K562 (cell line): Measurements from ENCODE around the gene PDE6D. TPM values are rescaled to one million over a fixed set of nuclear protein-coding genes. Genes with fewer than 3 reads are reported as not detected.

Experiments
- ATAC-seq: fragments of 200-7000 bp; cut with Tn5 transposase; 3 replicates; pipeline ENCODE4 v1.9.1; 2020; ENCODE audit warnings: moderate library complexity
- BruUV-seq: library from RNA; stranded (reverse); fragments of 400-500 nt; replicated peaks from 2 replicates; lab custom pipeline; 2021; lab: Mats Ljungman, UMichigan
- CTCF ChIA-PET: fragments of 300-600 bp; formaldehyde crosslinking; extraction: SDS; loops from one replicate; lab custom pipeline; 2021; ENCODE audit warnings: low intra/inter-chr PET ratio; lab: Yijun Ruan, JAX
- POLR2A ChIA-PET: fragments of 300-600, 350-650 bp; sonication (Branson Sonifier 250); formaldehyde crosslinking; extraction: SDS; loops from one replicate; lab custom pipeline; 2021; ENCODE audit warnings: antibody characterized with exemption, inconsistent platforms; lab: Yijun Ruan, JAX
- DNase-seq, 4 experiments: peaks; one replicate each; pipeline versions ENCODE4 v3.0.0 to v3.0.0-alpha.2; 2011 to 2018; ENCODE audit warnings: low spot score in 3 of 4, mixed read lengths in 3 of 4; ENCODE audit errors: extremely low read depth in 1 of 4
- FAIRE-seq: peaks from 2 replicates; lab custom pipeline; 2011; peaks lifted over from hg19 to GRCh38; lab: Jason Lieb, UNC
- H2AFZ ChIP-seq: 2 replicates; pipeline ENCODE4 v1.6.0; 2011; ENCODE audit warnings: low read depth, low read length, control low read depth, inconsistent platforms
- H3K27ac ChIP-seq: fragments of 200-600 bp; 3 replicates; pipeline ENCODE4 v1.8.0; 2011; ENCODE audit warnings: low read depth, mild to moderate bottlenecking, control low read depth, inconsistent platforms, low read length, moderate library complexity, mixed read lengths; ENCODE audit errors: extremely low read depth
- H3K27me3 ChIP-seq, 2 experiments: fragments of 300-600 bp in 1 of 2; 2 replicates in 1 of 2; 3 replicates in 1 of 2; pipeline versions ENCODE4 v1.6.0 to v1.8.0; 2011; ENCODE audit warnings: inconsistent platforms in 2 of 2, low read length in 2 of 2, mild to moderate bottlenecking in 1 of 2, mixed read lengths in 1 of 2, moderate library complexity in 1 of 2; ENCODE audit not compliant: control insufficient read depth in 2 of 2, insufficient read depth in 2 of 2
- H3K36me3 ChIP-seq: fragments of 300-600 bp; 3 replicates; pipeline ENCODE4 v1.8.0; 2011; ENCODE audit warnings: mild to moderate bottlenecking, low read length, inconsistent platforms; ENCODE audit not compliant: control insufficient read depth, insufficient read depth
- H3K4me1 ChIP-seq, 2 experiments: fragments of 200-600 bp in 1 of 2; replicated peaks in 1 of 2; 2 replicates in 1 of 2; 3 replicates in 1 of 2; pipeline versions ENCODE4 v1.5.1 to v1.8.0; 2011; ENCODE audit warnings: inconsistent platforms in 2 of 2, low read length in 2 of 2, mild to moderate bottlenecking in 1 of 2, mixed read lengths in 1 of 2, moderate library complexity in 1 of 2; ENCODE audit not compliant: control insufficient read depth in 2 of 2, insufficient read depth in 2 of 2
- H3K4me2 ChIP-seq: 2 replicates; pipeline ENCODE4 v1.6.1; 2011; ENCODE audit warnings: low read length, control low read depth, inconsistent platforms, mixed read lengths; ENCODE audit not compliant: insufficient read depth
- H3K4me3 ChIP-seq: fragments of 200-600 bp; sonication (generic), shearing (Covaris generic); 2 replicates; pipeline ENCODE4 v1.5.1; 2016; ENCODE audit warnings: control low read depth, inconsistent platforms
- H3K79me2 ChIP-seq: fragments of 200-600 bp; 3 replicates; pipeline ENCODE4 v1.8.0; 2011; ENCODE audit warnings: low read length, inconsistent platforms; ENCODE audit not compliant: control insufficient read depth, insufficient read depth
- H3K9ac ChIP-seq, 2 experiments: 2 replicates each; pipeline versions ENCODE4 v1.6.0 to v1.6.1; 2011; ENCODE audit warnings: low read depth in 2 of 2, low read length in 2 of 2, control low read depth in 1 of 2, inconsistent platforms in 1 of 2, mild to moderate bottlenecking in 1 of 2, mixed read lengths in 1 of 2; ENCODE audit not compliant: insufficient read depth in 1 of 2
- H3K9me1 ChIP-seq: one replicate; pipeline ENCODE4 v1.6.0; 2011; ENCODE audit warnings: inconsistent platforms, mild to moderate bottlenecking, low read length, moderate library complexity; ENCODE audit not compliant: control insufficient read depth, insufficient read depth
- H3K9me3 ChIP-seq: replicated peaks from 2 replicates; pipeline ENCODE4 v1.5.1; 2011; ENCODE audit warnings: low read depth, low read length, inconsistent platforms; ENCODE audit not compliant: control insufficient read depth, insufficient read depth
- H4K20me1 ChIP-seq: replicated peaks from 2 replicates; pipeline ENCODE4 v1.6.1; 2011; ENCODE audit warnings: low read length, inconsistent platforms, mixed read lengths; ENCODE audit not compliant: control insufficient read depth, insufficient read depth
- CUX1 ChIP-seq: fragments of 200-800 bp; sonication (Bioruptor generic); IDR thresholded peaks from 2 replicates; pipeline ENCODE4 v1.6.1; 2016; ENCODE audit warnings: missing genetic modification characterization, missing compliant biosample characterization
- ERF ChIP-seq: fragments of 450-650 bp; formaldehyde crosslinking; IDR thresholded peaks from 2 replicates; pipeline ENCODE4 v1.4.0; 2020; ENCODE audit warnings: mild to moderate bottlenecking, mixed read lengths
- GTF2A2 ChIP-seq: IDR thresholded peaks from 2 replicates; pipeline ENCODE4 v1.6.1; 2016; ENCODE audit warnings: mild to moderate bottlenecking, missing genetic modification characterization, missing compliant biosample characterization
- GTF2E2 ChIP-seq: fragments of 200-800 bp; sonication (Bioruptor generic); IDR thresholded peaks from 2 replicates; pipeline ENCODE4 v1.6.1; 2016; ENCODE audit warnings: missing genetic modification characterization, missing compliant biosample characterization
- HDAC8 ChIP-seq: fragments of 450-650 bp; IDR thresholded peaks from 2 replicates; pipeline ENCODE4 v1.6.1; 2016; ENCODE audit warnings: mild to moderate bottlenecking, missing genetic modification characterization, moderate library complexity, missing compliant biosample characterization
- MECOM ChIP-seq: fragments of 250-450 bp; sonication (Bioruptor Pico); IDR thresholded peaks from 2 replicates; pipeline ENCODE4 v1.8.0; 2022; ENCODE audit warnings: inconsistent platforms
- PRDM10 ChIP-seq: fragments of 450-650 bp; IDR thresholded peaks from 2 replicates; pipeline ENCODE4 v1.6.1; 2018; ENCODE audit not compliant: partially characterized antibody
- SMAD3 ChIP-seq: fragments of 450-650 bp; formaldehyde crosslinking; conservative IDR thresholded peaks from 2 replicates; pipeline ENCODE4 v1.4.0; 2020; ENCODE audit warnings: mild to moderate bottlenecking
- ZBTB43 ChIP-seq: sonication (generic); formaldehyde crosslinking; IDR thresholded peaks from 2 replicates; pipeline ENCODE4 v1.8.0; 2023; ENCODE audit warnings: mild to moderate bottlenecking, missing genetic modification reagents
- ZC3H4 ChIP-seq: sonication (generic); formaldehyde crosslinking; IDR thresholded peaks from 2 replicates; pipeline ENCODE4 v1.9.0; 2021; ENCODE audit warnings: missing genetic modification reagents, borderline replicate concordance
- ZFX ChIP-seq: sonication (generic); formaldehyde crosslinking; IDR thresholded peaks from 2 replicates; pipeline ENCODE4 v1.8.0; 2022; ENCODE audit warnings: mild to moderate bottlenecking, missing genetic modification reagents, moderate library complexity
- ZNF589 ChIP-seq: fragments of 200-800 bp; sonication (Bioruptor generic); IDR thresholded peaks from 2 replicates; pipeline ENCODE4 v1.6.1; 2016; ENCODE audit warnings: low read depth, missing genetic modification characterization, missing compliant biosample characterization
- ZNF785 ChIP-seq: fragments of 250-450 bp; sonication (Bioruptor Pico); IDR thresholded peaks from 2 replicates; pipeline ENCODE4 v1.4.0; 2020; ENCODE audit warnings: mild to moderate bottlenecking
- WGBS: fragments of 100-300 bp; shearing (Covaris generic); methylation state at CpG from one replicate; pipeline ENCODE4 v1.1.6; 2016; ENCODE audit warnings: low coverage, mixed read lengths; ENCODE audit not compliant: insufficient coverage; ENCODE audit errors: missing lambda C conversion rate; 5-methylcytosine and 5-hydroxymethylcytosine counted together
- in situ Hi-C: fragments of 300-500 bp; cut with MboI; formaldehyde crosslinking; loops from 4 replicates; pipeline ENCODE4 v1.15.0; 2018; ENCODE audit warnings: inconsistent platforms, mixed read lengths
- intact Hi-C: fragments of 100-400 bp; cut with micrococcal nuclease; formaldehyde crosslinking; loops from 2 replicates; pipeline ENCODE4 v1.14.2; 2022
- polyA plus RNA-seq, 8 experiments: library from polyadenylated mRNA; depleted of rRNA in 4 of 8; stranded (reverse) in 5 of 8; unstranded in 3 of 8; fragments of >200 nt; fragmentation: Nextera tagmentation in 2 of 8; fragmentation: Illumina TruSeq in 1 of 8; extraction: Ambion mirVana in 2 of 8; extraction: Trizol in 1 of 8; gene quantifications; 2 replicates each; pipeline versions ENCODE4 v1.2.1 to v1.2.3, GENCODE V29; 2011 to 2014; ENCODE audit warnings: inconsistent platforms in 1 of 8, missing spikeins in 1 of 8
- total RNA-seq, 7 experiments: library from RNA; depleted of rRNA in 6 of 7; stranded (reverse); fragments of >200 nt in 6 of 7; fragmentation: Illumina TruSeq in 2 of 7; extraction: Trizol in 2 of 7; gene quantifications; 2 replicates each; pipeline versions ENCODE4 v1.2.1 to v1.2.3, GENCODE V29; 2011 to 2021; ENCODE audit warnings: low replicate concordance in 1 of 7

The PDE6D gene
- total and polyA plus RNA-seq, 9 of the 15 experiments (the other 6 are each of a cell fraction or from before 2014, with no cell fraction given) = 0.65 to 11.6 (median 7.0) TPM

- POLR2A ChIA-PET = interaction anchor here (0.9 to 8.3 kb wide), 5 partner anchors 8 to 52 kb away, joined by 3 to 90 read pairs (median 8); no protein-coding TSS in a partner anchor
- H3K9me3 ChIP-seq = no peaks in the 10 kb centered on the region
- H3K9me1 ChIP-seq = peaks cover 7% of the 10 kb centered on the region
- H4K20me1 ChIP-seq = peaks cover 29% of the 10 kb centered on the region
- no peak for ATAC-seq
- peak overlapping the region; percentile 95; the same call in 1 of the 2 replicates for H2AFZ ChIP-seq
- H3K4me3 ChIP-seq = peak overlapping the region; percentile 60
- in situ Hi-C loops (no loop called here), intact Hi-C loops (loop anchor here (1.0 kb wide), 1 partner anchor 20 kb away; no protein-coding TSS in a partner anchor)
- H3K36me3 ChIP-seq = peaks cover 24% of the 10 kb centered on the region
- no peaks in the 10 kb centered on the region for H3K27me3 ChIP-seq
- 19% methylated on average over 22 of the region's 30 CpGs for WGBS
- H3K79me2 ChIP-seq = peaks cover 66% of the 10 kb centered on the region
- H3K27ac ChIP-seq = peak overlapping the region; percentile 97
- FAIRE-seq = no peak
- CTCF ChIA-PET = no interaction called here
- DNase-seq = peak in 1 of 4 experiments; percentile 47
- no TSS peak for BruUV-seq
- peak overlapping the region; percentile 94 to 97 for H3K9ac ChIP-seq
- peaks cover 16 to 58% of the 10 kb centered on the region in 2 experiments; a peak in 4 of 5 replicates for H3K4me1 ChIP-seq
- peak overlapping the region; percentile 83 for H3K4me2 ChIP-seq
- no peak for TF ChIP-seq PRDM10
- peak; percentile 14; the same call in 1 of the 2 replicates for TF ChIP-seq ZC3H4 (CRISPR knock-in tag)
- TF ChIP-seq HDAC8 (tag) = peak; percentile 72
- peak; percentile 84; the same call in 1 of the 2 replicates for TF ChIP-seq ERF
- peak; percentile 83; the same call in 1 of the 2 replicates for TF ChIP-seq CUX1 (CRISPR knock-in tag)
- TF ChIP-seq ZFX (CRISPR knock-in tag) = peak; percentile 25; the same call in 1 of the 2 replicates
- no peak for TF ChIP-seq SMAD3
- TF ChIP-seq GTF2A2 = peak; percentile 12; the same call in 1 of the 2 replicates
- no peak for TF ChIP-seq ZNF785 (CRISPR knock-in tag)
- TF ChIP-seq MECOM (CRISPR knock-in tag) = 0 out of 2 replicates have a peak, but pooled peaks have one; percentile 47
- peak; percentile 89 for TF ChIP-seq ZNF589 (CRISPR knock-in tag)
- no peak for TF ChIP-seq GTF2E2 (tag)
- TF ChIP-seq ZBTB43 = no peak
These were observed 73.5 kb downstream of the PDE6D start for GRCh38 chr2:231707625-231707926.
